ENCODE results near the gene THBS1. TPM values are rescaled to one million over a fixed set of nuclear protein-coding genes. Genes with fewer than 3 reads are reported as not detected.

Gene THBS1
- polyA plus RNA-seq, 1 donor = 184 TPM

- DNase-seq = no peak
Observed at GRCh38 chr15:39605146-39605545, 24.3 kb downstream of the THBS1 start.

DNA sequence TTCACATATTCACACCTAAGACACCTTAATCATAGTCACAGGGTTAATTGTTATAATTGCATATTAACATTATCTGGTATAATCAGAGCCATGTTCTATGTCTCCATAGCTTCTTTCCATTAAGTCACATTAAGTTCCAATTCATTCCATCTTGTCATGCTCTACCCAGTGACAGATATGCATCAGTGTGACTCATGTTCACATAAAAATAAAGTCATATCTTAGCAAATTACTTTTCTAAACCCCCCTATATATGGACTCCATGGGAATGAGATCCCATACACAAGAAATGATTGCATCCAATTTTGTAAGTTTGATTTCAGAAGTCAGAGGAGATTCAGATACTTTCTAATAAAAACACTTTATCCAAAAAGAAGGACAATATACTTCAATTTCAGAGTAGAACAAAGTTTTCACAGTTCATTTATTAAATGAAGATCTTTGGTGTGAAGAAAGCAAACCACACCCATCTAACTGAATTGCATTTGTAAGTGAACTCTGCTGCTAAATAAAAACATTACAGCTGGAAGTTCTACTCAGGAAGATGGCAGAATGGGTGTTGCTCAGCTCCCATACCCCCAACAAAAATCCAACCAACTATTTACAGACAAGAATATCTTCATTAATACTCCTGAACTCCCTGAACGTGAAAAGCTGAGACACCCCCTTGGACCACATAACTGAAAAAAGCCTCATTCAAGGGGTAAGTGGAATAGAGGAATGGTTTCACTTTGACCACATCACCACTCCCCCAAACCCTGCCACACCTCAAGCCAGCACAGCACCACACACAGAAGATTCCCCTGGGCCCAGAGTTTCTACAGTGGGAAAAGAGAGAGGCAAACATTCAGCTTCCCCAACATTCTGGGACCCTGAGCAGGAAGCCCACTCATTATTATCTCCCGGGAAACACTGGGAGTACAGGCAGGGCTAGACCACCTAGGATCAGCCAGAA lies 27.6 kb downstream of the THBS1 start:
- no peak for DNase-seq

DNA sequence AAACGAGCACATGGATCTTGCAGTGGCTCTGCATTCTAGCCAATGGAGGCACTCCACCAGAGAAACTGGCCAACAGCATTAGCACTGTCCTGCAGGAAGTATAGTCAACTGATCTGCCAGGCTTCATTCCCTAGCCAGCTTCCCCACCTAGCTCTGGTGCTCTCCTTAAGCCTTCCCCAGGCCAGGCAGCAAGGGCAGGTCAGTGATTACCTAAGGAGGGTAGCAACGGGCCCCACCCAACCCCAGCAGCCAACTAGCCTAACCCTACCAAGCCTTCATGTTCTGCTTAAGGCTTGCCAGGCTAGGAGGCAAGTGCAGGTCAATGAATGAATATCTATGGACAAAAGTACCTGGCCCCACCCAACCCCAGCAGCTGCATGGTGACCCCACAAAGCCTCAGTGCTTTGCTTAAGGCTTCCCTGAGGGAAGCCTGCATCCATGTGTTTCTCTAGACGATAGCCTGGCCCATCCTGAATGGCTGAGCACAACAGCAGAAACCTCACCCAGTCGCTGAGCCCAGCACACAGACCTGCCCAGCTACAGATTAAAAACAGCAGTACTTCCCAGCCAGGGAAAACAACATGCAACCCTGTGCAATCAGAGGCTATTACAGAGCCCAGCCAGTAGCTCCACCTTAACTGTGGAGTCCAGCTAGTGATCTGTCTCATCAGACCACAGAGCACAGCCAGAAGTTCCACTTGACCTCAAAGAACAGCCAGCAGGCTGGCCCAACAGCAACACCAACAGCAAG lies 28.5 kb downstream of the THBS1 start:
- DNase-seq = no peak

- no peak for DNase-seq
Observed at GRCh38 chr15:39610665-39611064, 29.8 kb downstream of the THBS1 start.

GRCh38 chr15:39613271-39613670 lies 32.4 kb downstream of the THBS1 start:
- no peak for DNase-seq

GRCh38 chr15:39613861-39614260 lies 33.0 kb downstream of the THBS1 start:
- no peak for DNase-seq

DNA sequence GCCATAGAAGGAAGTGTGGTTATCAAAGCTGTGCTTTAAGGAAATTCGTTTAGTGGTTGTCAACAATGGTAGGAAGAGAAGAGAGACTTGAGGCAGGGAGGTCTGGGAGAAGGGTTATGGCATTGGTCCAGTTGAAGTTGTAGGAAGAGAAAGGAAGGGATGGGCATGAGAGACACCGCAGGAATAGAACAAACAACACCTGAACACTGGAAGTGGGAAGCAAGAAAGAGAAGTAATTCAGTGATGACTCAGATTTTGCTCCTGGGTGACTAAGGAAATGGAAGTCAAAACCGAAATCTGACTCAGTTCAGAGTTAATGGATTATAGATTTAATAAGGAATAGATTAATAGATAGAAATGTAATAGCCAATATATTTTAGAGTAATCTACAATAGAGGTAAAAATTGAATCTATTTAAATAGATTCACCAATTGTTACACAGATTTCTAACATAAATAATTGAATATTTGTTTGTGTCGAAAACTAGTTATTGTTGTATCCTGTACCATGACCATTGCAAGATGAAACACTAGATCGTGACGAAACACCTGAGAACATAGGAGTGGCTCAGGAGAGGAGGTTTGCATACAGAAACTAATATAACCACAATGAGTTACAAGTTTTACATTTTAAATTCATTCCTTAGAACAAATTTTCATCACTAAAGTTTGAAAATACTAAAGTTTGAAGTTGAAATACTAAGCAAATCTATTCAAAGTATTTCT lies 36.0 kb downstream of the THBS1 start:
- no peak for DNase-seq

DNA sequence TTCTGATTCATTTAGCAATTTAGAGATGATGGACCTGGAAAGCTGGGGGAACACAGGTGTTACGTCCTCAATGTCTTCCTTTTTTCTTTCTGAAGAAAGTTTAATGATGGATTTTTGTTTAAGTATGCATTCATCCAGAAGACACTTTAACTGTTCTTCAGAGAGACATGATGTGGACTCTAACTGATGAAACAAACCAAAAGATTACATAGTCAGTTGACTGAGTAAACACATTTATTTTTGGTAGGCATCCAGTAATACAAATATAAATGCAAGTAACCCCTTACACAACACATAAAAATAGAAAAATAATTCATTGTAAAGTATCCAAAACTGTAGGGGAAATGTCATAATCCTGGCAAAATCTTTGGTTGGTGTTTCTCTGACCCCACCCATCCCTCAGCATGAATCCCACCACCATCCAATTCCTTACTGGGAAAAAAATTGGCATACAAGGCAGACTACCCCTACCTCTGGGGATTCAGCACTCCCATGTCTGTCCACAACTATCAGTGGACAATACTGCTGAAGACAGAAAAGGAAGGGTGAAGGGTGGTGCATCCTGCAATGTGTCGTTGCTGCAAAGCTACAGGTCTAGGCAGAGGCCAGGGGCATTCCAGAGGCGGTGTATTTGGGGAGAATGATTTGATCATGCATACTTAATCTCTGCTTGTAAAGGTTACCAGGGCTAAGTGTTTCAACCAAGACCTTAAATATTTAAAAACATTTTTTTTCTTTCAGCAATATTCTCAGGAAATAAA lies 37.4 kb downstream of the THBS1 start:
- DNase-seq = no peak

DNA sequence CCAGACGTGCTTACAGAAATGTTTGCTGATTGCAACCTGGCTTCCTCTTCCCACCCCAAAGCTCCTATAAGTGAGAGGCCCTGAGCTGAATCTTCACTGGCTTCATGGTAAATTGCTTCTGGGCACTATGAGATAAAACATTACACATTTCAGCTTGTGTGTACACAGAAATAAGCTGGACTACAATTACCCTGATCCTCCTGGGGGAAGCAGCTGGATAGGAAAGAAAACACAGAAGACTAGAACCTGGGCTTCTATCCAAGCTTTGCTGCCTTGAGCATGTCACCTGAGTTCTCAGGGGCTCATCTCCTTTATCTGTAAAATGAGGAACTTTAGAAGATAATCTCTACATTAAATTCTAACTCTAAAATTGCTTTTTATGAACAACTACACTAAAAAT lies 40.3 kb downstream of the THBS1 start:
- no peak for DNase-seq

- DNase-seq = no peak
Observed at GRCh38 chr15:39621976-39622375, 41.1 kb downstream of the THBS1 start.

GRCh38 chr15:39622660-39623516 lies 42.0 kb downstream of the THBS1 start:
- DNase-seq = no peak

DNA sequence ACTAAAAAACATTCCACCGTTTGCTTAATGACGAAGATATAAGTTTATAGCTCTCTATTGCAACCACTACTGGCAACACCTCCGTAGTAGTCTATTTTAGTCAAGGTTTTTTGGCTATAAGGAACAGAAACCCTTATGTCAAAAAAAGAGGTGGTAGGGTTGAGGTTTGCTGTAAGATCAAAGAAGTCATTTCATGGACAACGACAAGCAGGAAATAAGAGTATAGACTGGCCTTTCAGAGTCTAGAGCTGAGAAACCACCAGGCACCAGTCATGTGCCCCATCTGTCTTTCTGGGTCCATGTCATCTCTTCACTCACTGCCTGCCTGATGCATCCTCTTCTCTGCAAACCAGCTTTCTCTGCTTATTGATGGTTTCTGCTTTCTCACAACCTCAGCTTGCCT lies 42.7 kb downstream of the THBS1 start:
- no peak for DNase-seq

- DNase-seq = no peak
Observed at GRCh38 chr15:39624806-39625205, 43.9 kb downstream of the THBS1 start.

- DNase-seq = no peak
Observed at GRCh38 chr15:39625451-39625850, 44.6 kb downstream of the THBS1 start.

GRCh38 chr15:39625856-39626255 lies 45.0 kb downstream of the THBS1 start:
- no peak for DNase-seq

DNA sequence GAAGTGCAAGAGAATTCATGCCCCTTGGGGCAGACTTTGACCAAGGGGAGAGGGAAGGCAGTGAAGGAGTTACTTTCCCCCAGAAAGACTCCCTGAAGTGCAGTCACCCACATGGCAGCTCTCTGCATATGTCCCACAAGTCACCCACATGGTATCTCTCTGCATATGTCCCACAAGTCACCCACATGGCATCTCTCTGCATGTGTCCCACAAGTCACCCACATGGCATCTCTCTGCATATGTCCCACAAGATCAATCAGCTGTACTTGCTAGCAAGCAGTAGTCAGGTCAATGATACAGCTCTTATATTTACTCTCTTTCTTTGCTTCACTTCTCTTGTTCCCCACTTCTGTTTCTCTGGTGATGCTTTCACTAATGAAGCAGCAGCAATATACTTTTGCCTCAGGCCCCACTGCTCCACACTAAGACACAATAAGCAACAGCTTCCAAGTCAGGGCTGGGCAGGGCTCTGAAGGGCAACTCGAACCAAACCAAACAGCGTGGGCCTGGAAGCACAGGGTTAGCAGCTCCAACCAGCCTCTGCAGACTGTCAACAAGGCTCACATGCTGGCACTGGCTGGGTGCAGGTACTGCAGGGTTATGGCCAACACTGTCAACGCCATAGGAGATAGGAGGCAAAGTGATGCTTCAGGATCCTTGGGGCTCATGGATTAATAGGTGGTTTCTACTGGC lies 46.7 kb downstream of the THBS1 start:
- DNase-seq = no peak

- no peak for DNase-seq
Observed at GRCh38 chr15:39628144-39628508, 47.2 kb downstream of the THBS1 start.

DNA sequence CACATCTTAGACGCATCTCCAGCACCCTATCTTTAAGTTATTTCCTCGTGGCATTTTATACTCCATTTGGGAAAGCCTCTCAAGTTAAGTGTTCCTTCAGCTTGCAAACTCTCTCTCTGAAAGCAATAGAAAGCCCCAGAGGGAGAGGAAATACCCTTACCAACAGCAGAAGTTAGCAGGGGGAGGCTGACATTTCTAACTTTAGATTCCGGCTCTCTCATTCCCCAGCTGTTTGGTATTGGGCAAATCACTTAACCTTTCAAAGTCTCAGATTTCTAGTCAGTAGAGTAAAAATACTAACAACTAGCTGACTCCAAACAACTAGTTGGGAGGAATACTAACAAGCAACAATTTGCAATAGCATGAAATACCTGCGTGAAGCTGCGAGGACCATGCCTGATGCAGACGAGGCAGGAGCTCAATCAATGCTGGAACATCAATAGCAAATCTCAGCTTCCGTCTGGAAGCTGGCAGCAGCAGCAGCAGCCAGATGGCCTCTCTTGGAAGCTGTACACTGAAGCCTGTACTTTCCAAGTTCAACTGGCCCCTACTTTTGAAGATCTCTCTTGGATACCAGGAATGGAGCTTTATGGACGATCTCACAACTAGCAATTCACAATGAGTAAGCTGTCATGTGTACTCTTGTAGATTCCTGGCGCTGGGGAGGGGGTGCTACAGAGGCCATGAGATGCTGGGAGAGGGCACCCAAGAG lies 47.8 kb downstream of the THBS1 start:
- no peak for DNase-seq

GRCh38 chr15:39629371-39629770 lies 48.5 kb downstream of the THBS1 start:
- DNase-seq = no peak

DNA sequence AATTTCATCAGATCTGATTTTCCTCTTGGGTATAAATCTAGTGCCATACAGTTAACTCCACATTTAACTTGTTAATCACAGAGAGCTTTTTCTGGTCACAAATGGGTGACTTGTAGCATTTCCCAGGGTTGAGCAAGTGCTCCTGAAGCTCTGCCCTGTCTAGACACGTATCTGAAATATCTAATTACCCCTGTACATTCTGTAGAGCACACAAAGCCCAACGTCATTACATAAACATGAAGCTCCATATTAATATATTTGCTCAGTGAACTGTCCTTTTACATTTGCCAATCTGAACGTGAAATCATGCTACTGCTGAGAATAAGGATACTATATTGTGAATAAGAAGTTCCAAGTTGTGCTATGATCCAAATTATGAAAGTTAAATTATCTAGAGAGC lies 49.0 kb downstream of the THBS1 start:
- no peak for DNase-seq
